GM10248 (cell line): ENCODE results near the gene NXPH4.

ENCODE experiments used
- CTCF ChIA-PET: fragments of 300-600 bp; sonication (Branson Sonifier 250); formaldehyde crosslinking; extraction: SDS; loops from one replicate; lab custom pipeline; 2021; ENCODE audit warnings: antibody characterized with exemption; lab: Yijun Ruan, JAX
- POLR2A ChIA-PET: fragments of 350-650 bp; sonication (Branson Sonifier 250); formaldehyde crosslinking; extraction: SDS; loops from one replicate; lab custom pipeline; 2020; ENCODE audit warnings: antibody characterized with exemption; lab: Yijun Ruan, JAX
- DNase-seq: peaks from one replicate; pipeline ENCODE4 v3.0.0; 2012; ENCODE audit errors: extremely low spot score
- CTCF ChIP-seq: IDR thresholded peaks from 2 replicates; pipeline ENCODE4 v1.5.1; 2012; ENCODE audit warnings: mild to moderate bottlenecking, low read depth; ENCODE audit errors: extremely low read depth, missing control alignments, control extremely low read depth

The NXPH4 gene

GRCh38 chr12:57230381-57231155, 14.0 kb downstream of the NXPH4 start:
- no peak for TF ChIP-seq CTCF
- POLR2A ChIA-PET = interaction anchor here (1.7 to 2.3 kb wide), 2 partner anchors 10 to 13 kb away, joined by 6 to 32 read pairs; no protein-coding TSS in a partner anchor
- DNase-seq = no peak

GRCh38 chr12:57231276-57232021, 14.9 kb downstream of the NXPH4 start:
- CTCF ChIA-PET = interaction anchor here (1.0 to 22.8 kb wide), 3 partner anchors 9 to 378 kb away, joined by 3 to 403 read pairs (median 348); partner anchors contain the start of gene NXPH4
- POLR2A ChIA-PET = interaction anchor here (2.3 kb wide), 1 partner anchor 9 kb away, joined by 32 read pairs; no protein-coding TSS in a partner anchor
- TF ChIP-seq CTCF = no peak
- DNase-seq = no peak

More at GRCh38 chr12:57230381-57231155, 14.0 kb downstream of the NXPH4 start:
- CTCF ChIA-PET = interaction anchor here (1.0 to 22.8 kb wide), 8 partner anchors 10 to 378 kb away, joined by 3 to 403 read pairs (median 6); partner anchors contain the start of genes NXPH4 and STAT6

GRCh38 chr12:57232156-57232756, 15.7 kb downstream of the NXPH4 start:
- no peak for TF ChIP-seq CTCF
- POLR2A ChIA-PET = no interaction called here
- CTCF ChIA-PET = interaction anchor here (0.9 to 22.8 kb wide), 4 partner anchors 9 to 227 kb away, joined by 3 to 403 read pairs (median 176); partner anchors contain the start of genes GLI1 and NXPH4
- DNase-seq = no peak

GRCh38 chr12:57233357-57234232, 17.0 kb downstream of the NXPH4 start:
- POLR2A ChIA-PET = interaction anchor here (0.5 kb wide), 1 partner anchor 535 kb away, joined by 4 read pairs; no protein-coding TSS in a partner anchor
- CTCF ChIA-PET = interaction anchor here (0.9 to 22.8 kb wide), 6 partner anchors 7 to 122 kb away, joined by 4 to 403 read pairs (median 6); partner anchors contain the start of genes NXPH4 and STAT6
- no peak for TF ChIP-seq CTCF
- no peak for DNase-seq

GRCh38 chr12:57234233-57234570, 17.6 kb downstream of the NXPH4 start:
- DNase-seq = no peak
- CTCF ChIA-PET = interaction anchor here (1.3 to 22.8 kb wide), 4 partner anchors 7 to 123 kb away, joined by 4 to 403 read pairs (median 178); partner anchors contain the start of genes NXPH4 and STAT6
- TF ChIP-seq CTCF = no peak
- POLR2A ChIA-PET = no interaction called here
